ENCODE measurements around the gene DMD.

DMD gene

DNA sequence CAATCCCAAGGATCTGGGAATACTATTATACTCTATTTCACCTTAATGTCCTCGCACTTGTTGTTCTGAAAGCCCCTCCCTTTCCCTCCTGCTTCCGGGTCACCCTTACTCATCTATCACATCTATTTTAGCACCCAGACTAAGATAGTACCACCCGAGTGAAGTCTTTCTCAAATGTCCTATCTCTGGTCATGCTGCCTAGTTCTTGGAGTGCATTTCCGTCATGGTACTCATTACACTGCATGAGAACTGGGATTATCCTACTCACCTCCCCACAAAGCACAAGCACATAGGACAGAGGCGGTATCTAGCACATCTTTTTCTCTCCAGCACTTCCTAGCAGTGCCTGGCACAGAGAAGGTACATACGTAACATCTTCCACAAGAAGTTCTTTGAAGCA lies 1195.2 kb downstream of the DMD start:
- no peak overlapping the region for H3K27ac ChIP-seq
- no peaks in the 10 kb centered on the region for H3K9me3 ChIP-seq (ENCODE audit: low read depth, low read length)
- H3K4me3 ChIP-seq = no peak overlapping the region
- DNase-seq (ENCODE audit: low read depth, low spot score) = no peak
- H3K36me3 ChIP-seq (ENCODE audit: insufficient read depth, low read length) = no peaks in the 10 kb centered on the region
- TF ChIP-seq EZH2 (IDR thresholded peaks at IDR 0.05) = no peak
- no peak for TF ChIP-seq FOXP2 (optimal IDR thresholded peaks at IDR 0.05; ENCODE audit: control extremely low read depth, extremely low read length, insufficient read depth)
- TF ChIP-seq POLR2AphosphoS5 (IDR thresholded peaks at IDR 0.05; ENCODE audit: borderline replicate concordance, low read depth, low read length) = no peak
- no peak overlapping the region for H3K9ac ChIP-seq (ENCODE audit: insufficient read length)

DNA sequence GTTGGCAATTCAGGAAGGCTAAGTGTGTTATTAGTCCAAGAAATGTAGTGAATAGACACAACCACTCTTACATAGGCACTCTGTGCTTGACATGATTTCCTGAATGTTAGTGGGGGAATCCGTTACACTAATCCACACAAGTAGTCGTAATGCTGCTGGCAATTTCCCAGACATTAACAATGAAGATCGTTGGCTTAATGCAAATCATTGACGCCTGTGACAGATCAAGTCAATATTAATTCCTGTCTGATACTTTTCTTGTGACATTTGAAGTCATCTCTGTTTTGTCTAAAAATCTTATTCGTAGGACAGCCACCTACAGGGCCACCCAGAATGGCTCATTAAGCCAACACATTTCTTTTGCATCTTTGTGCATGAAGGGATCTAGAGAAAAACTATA lies 1200.4 kb downstream of the DMD start:
- Histone ChIP-seq H3K9me3 (ENCODE audit: low read depth, low read length) (no peaks in the 10 kb centered on the region), H3K27ac (no peak overlapping the region), H3K9ac (ENCODE audit: insufficient read length) (no peak overlapping the region), H3K36me3 (ENCODE audit: insufficient read depth, low read length) (no peaks in the 10 kb centered on the region), H3K4me3 (no peak overlapping the region)
- no peak for DNase-seq (ENCODE audit: low read depth, low spot score)
- no peak for TF ChIP-seq POLR2AphosphoS5 (IDR thresholded peaks at IDR 0.05; ENCODE audit: borderline replicate concordance, low read depth, low read length)
- TF ChIP-seq FOXP2 (optimal IDR thresholded peaks at IDR 0.05; ENCODE audit: control extremely low read depth, extremely low read length, insufficient read depth) = no peak
- no peak for TF ChIP-seq EZH2 (IDR thresholded peaks at IDR 0.05)

DNA sequence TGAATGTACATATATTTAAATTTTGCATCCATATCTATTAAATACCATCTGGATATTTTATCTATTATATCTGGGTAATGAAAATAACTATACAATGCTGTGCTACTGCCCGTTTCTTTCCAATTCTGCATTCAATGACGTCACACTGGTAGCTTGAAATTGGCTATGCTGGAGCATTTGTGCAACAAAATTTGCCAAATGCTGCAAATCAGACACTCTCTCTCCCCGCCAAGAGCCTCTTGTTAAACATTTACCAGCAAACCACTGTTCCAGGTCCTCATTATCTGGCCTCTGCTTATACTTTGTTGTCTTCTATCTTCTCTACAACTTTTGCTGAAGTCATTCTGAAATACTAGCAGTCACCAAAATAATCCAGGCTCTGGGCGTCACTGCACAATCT lies 1201.1 kb downstream of the DMD start:
- no peak overlapping the region for H3K27ac ChIP-seq
- no peak for DNase-seq (ENCODE audit: low read depth, low spot score)
- H3K36me3 ChIP-seq (ENCODE audit: insufficient read depth, low read length) = no peaks in the 10 kb centered on the region
- H3K4me3 ChIP-seq = no peak overlapping the region
- TF ChIP-seq POLR2AphosphoS5 (IDR thresholded peaks at IDR 0.05; ENCODE audit: borderline replicate concordance, low read depth, low read length) (no peak), EZH2 (IDR thresholded peaks at IDR 0.05) (no peak), FOXP2 (optimal IDR thresholded peaks at IDR 0.05; ENCODE audit: control extremely low read depth, extremely low read length, insufficient read depth) (no peak)
- H3K9me3 ChIP-seq (ENCODE audit: low read depth, low read length) = no peaks in the 10 kb centered on the region
- no peak overlapping the region for H3K9ac ChIP-seq (ENCODE audit: insufficient read length)

DNA sequence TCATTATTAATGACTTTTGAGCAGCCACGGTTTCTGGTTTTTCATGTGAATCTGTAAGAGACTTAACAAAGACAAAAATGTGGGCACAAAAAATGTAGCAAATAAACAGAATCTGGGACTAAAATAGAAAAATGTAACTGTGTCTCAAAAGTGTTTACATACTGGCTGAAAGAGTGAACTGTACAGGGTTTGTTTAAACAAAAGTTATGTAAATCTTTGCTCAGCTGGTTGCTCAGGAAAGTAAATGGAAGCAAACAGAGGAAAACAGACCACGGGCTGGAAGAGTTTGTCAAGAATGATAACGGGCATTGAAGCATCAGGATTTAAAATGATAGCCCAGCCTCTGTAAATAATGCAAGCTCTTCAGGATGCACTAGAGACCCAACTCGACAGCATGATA lies 1217.7 kb downstream of the DMD start:
- Histone ChIP-seq H3K9me3 (ENCODE audit: low read depth, low read length) (no peaks in the 10 kb centered on the region), H3K27ac (no peak overlapping the region), H3K4me3 (no peak overlapping the region), H3K36me3 (ENCODE audit: insufficient read depth, low read length) (no peaks in the 10 kb centered on the region), H3K9ac (ENCODE audit: insufficient read length) (no peak overlapping the region)
- TF ChIP-seq POLR2AphosphoS5 (IDR thresholded peaks at IDR 0.05; ENCODE audit: borderline replicate concordance, low read depth, low read length) (no peak), FOXP2 (optimal IDR thresholded peaks at IDR 0.05; ENCODE audit: control extremely low read depth, extremely low read length, insufficient read depth) (no peak)
- DNase-seq (ENCODE audit: low read depth, low spot score) = no peak

DNA sequence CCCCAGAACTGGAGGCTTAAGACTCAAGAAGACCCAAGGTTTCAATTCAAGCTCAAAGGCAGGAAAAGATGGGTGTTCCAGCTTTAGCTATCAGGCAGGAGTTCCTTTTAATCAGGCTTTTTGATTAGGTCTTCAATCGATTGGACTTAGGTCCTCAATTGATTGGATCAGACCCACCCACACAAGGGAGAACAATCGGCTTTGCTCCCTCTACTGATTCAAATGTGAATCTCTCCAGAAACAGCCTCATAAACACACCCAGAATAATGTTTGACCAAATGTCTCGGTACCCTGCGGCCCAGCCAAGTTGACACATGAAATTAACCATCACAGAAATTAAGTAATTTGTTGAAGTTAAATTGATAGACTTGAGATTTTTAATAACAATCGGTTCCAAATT lies 1222.4 kb downstream of the DMD start:
- Histone ChIP-seq H3K9ac (ENCODE audit: insufficient read length) (no peak overlapping the region), H3K36me3 (ENCODE audit: insufficient read depth, low read length) (no peaks in the 10 kb centered on the region), H3K9me3 (ENCODE audit: low read depth, low read length) (no peaks in the 10 kb centered on the region), H3K4me3 (no peak overlapping the region), H3K27ac (no peak overlapping the region)
- no peak for DNase-seq (ENCODE audit: low read depth, low spot score)
- TF ChIP-seq EZH2 (IDR thresholded peaks at IDR 0.05) = no peak
- no peak for TF ChIP-seq POLR2AphosphoS5 (IDR thresholded peaks at IDR 0.05; ENCODE audit: borderline replicate concordance, low read depth, low read length)
- no peak for TF ChIP-seq FOXP2 (optimal IDR thresholded peaks at IDR 0.05; ENCODE audit: control extremely low read depth, extremely low read length, insufficient read depth)

DNA sequence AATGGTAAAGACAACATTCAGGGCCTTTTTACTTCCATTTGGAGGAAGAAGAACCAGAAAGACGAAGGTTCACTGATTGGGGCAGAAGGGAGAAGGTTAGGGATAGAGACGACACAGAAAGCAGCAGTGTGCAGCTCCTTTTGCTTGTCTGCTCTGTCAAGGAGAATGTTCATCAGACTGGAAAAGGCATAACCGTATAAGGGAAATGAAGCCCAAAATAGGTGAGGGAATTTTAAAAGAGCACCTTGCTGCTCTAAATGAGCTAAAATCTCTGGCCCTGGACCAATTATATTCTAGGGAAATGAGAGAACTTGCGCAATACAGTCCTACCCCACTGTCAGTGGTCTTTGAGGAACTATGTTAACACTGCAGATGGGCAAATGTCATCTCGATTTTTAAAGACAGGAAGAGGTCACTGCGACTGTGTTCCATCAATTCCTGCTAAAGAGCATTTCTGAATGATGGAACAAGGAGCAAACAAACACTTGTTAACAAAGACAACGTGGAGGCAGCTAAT lies 1229.7 kb downstream of the DMD start:
- TF ChIP-seq EZH2 (IDR thresholded peaks at IDR 0.05) = no peak
- TF ChIP-seq FOXP2 (optimal IDR thresholded peaks at IDR 0.05; ENCODE audit: control extremely low read depth, extremely low read length, insufficient read depth) = no peak
- no peak for TF ChIP-seq POLR2AphosphoS5 (IDR thresholded peaks at IDR 0.05; ENCODE audit: borderline replicate concordance, low read depth, low read length)
- DNase-seq (ENCODE audit: low read depth, low spot score) = no peak
- Histone ChIP-seq H3K9me3 (ENCODE audit: low read depth, low read length) (no peaks in the 10 kb centered on the region), H3K36me3 (ENCODE audit: insufficient read depth, low read length) (no peaks in the 10 kb centered on the region), H3K4me3 (no peak overlapping the region), H3K27ac (no peak overlapping the region), H3K9ac (ENCODE audit: insufficient read length) (no peak overlapping the region)

DNA sequence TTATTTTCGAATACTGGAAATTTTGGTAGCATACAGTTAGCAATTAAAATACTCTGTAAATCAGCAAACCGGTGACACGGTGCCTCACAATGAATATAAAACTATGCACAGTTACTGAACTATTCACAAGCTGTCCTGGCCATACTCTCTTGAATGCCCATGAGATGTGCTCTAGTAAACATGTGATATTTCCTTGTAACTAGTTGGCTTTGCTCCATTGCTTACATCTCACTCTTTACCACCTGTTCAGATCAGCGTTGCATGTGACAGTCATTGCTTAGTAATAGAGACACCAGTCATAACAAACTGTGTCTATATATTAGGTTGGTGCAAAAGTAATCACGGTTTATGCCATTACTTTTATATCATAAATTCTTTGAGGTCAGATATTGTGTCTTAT lies 1241.6 kb downstream of the DMD start:
- Histone ChIP-seq H3K27ac (no peak overlapping the region), H3K9ac (ENCODE audit: insufficient read length) (no peak overlapping the region), H3K36me3 (ENCODE audit: insufficient read depth, low read length) (no peaks in the 10 kb centered on the region), H3K9me3 (ENCODE audit: low read depth, low read length) (no peaks in the 10 kb centered on the region), H3K4me3 (no peak overlapping the region)
- DNase-seq (ENCODE audit: low read depth, low spot score) = no peak
- TF ChIP-seq FOXP2 (optimal IDR thresholded peaks at IDR 0.05; ENCODE audit: control extremely low read depth, extremely low read length, insufficient read depth) = no peak
- TF ChIP-seq POLR2AphosphoS5 (IDR thresholded peaks at IDR 0.05; ENCODE audit: borderline replicate concordance, low read depth, low read length) = no peak
- no peak for TF ChIP-seq EZH2 (IDR thresholded peaks at IDR 0.05)

DNA sequence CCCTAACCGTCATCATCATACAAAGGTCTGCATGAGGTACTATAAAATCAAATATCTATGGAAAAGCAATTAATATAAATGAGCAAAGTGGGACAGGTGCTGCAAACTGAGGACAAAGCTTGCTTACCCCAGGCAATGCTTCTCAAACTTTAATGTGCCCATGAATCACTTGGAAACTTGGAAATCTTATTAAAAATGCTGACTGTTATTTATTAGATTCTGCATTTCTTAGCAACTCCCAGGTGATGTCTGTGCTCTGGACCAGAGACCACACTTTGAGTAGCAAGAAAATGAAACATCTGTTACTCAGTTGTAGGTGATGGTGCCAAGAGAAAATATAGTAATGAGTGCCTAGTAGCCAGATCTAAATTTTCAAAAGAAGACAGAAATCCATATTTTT lies 1249.1 kb downstream of the DMD start:
- Histone ChIP-seq H3K9me3 (ENCODE audit: low read depth, low read length) (no peaks in the 10 kb centered on the region), H3K9ac (ENCODE audit: insufficient read length) (no peak overlapping the region), H3K4me3 (no peak overlapping the region), H3K27ac (no peak overlapping the region), H3K36me3 (ENCODE audit: insufficient read depth, low read length) (no peaks in the 10 kb centered on the region)
- DNase-seq (ENCODE audit: low read depth, low spot score) = no peak
- no peak for TF ChIP-seq FOXP2 (optimal IDR thresholded peaks at IDR 0.05; ENCODE audit: control extremely low read depth, extremely low read length, insufficient read depth)
- TF ChIP-seq EZH2 (IDR thresholded peaks at IDR 0.05) = no peak
- no peak for TF ChIP-seq POLR2AphosphoS5 (IDR thresholded peaks at IDR 0.05; ENCODE audit: borderline replicate concordance, low read depth, low read length)

DNA sequence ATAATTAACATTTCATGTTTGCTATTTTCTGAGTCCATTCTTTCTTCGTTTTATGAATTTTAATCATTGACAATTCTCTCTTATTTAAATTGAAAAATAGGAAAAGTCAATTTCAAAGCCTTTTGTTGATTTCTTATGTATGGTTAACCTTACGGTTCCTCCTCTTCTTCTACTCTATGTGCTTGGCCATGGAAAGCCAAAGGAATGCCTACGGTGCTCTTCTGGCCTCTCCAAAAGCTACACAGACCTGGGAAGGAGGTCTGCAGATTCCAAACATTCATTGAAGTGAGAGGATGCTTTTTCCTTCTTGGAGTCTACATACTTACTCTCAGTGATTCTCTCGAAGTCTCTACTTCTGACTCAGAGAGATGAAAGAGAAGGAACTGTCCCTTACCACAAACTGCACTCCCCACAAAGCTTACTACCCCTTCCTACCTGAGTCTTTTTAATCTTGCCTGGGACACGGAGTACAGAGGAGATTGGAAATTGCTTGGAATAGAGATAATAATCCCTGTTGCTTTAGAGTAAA lies 1276.4 kb downstream of the DMD start:
- no peaks in the 10 kb centered on the region for H3K9me3 ChIP-seq (ENCODE audit: low read depth, low read length)
- H3K9ac ChIP-seq (ENCODE audit: insufficient read length) = no peak overlapping the region
- H3K36me3 ChIP-seq (ENCODE audit: insufficient read depth, low read length) = no peaks in the 10 kb centered on the region
- TF ChIP-seq FOXP2 (optimal IDR thresholded peaks at IDR 0.05; ENCODE audit: control extremely low read depth, extremely low read length, insufficient read depth) (no peak), POLR2AphosphoS5 (IDR thresholded peaks at IDR 0.05; ENCODE audit: borderline replicate concordance, low read depth, low read length) (no peak), EZH2 (IDR thresholded peaks at IDR 0.05) (no peak)
- H3K4me3 ChIP-seq = no peak overlapping the region
- no peak overlapping the region for H3K27ac ChIP-seq
- DNase-seq (ENCODE audit: low read depth, low spot score) = no peak
